NT2/D1 (cell line): ENCODE measurements around the gene CRTAC1.

Experiments
- SUZ12 ChIP-seq: IDR thresholded peaks from 2 replicates; pipeline ENCODE4 v1.6.1; 2011; ENCODE audit not compliant: insufficient read length, insufficient read depth; ENCODE audit errors: extremely low read depth
- ZNF274 ChIP-seq: IDR thresholded peaks from 2 replicates; pipeline ENCODE4 v1.6.1; 2011; ENCODE audit warnings: mild to moderate bottlenecking, low read depth, low read length

GRCh38 chr10:97969538-97970079 is 60.8 kb downstream of the CRTAC1 start:
- TF ChIP-seq ZNF274: no peak
- TF ChIP-seq SUZ12: no peak
